Progenitor cell of endocrine pancreas (in vitro differentiated cells): Measurements from ENCODE around the gene SNU13. TPM values are rescaled to one million over a fixed set of nuclear protein-coding genes. Genes with fewer than 3 reads are reported as not detected.

Source experiments
- DNase-seq: peaks from one replicate; pipeline ENCODE4 v3.0.0; 2021; ENCODE audit warnings: low spot score; ENCODE audit not compliant: unreplicated experiment
- H3K27ac Mint-ChIP-seq: 2 replicates; pipeline ENCODE4 v1.8.0; 2021; ENCODE audit warnings: mild to moderate bottlenecking, moderate library complexity, mixed read lengths
- H3K27me3 Mint-ChIP-seq: 2 replicates; pipeline ENCODE4 v1.8.0; 2021; ENCODE audit warnings: mixed read lengths
- H3K36me3 Mint-ChIP-seq: 2 replicates; pipeline ENCODE4 v1.8.0; 2022; ENCODE audit warnings: mixed read lengths; ENCODE audit not compliant: insufficient read depth
- H3K4me1 Mint-ChIP-seq: 2 replicates; pipeline ENCODE4 v1.8.0; 2021; ENCODE audit warnings: low read depth, mixed read lengths
- H3K4me3 Mint-ChIP-seq: 2 replicates; pipeline ENCODE4 v1.8.0; 2021; ENCODE audit warnings: low read depth, mild to moderate bottlenecking, moderate library complexity, mixed read lengths
- H3K9me3 Mint-ChIP-seq: 2 replicates; pipeline ENCODE4 v1.8.0; 2021; ENCODE audit warnings: low read depth, mixed read lengths
- total RNA-seq: library from RNA; stranded (reverse); gene quantifications from 2 replicates; pipeline ENCODE4 v1.2.1, GENCODE V29; 2021
- TF ChIP-seq, protein P1 (sequence below): fragments of 200-600 bp; sonication (generic); IDR thresholded peaks from one replicate; pipeline ENCODE4 v1.5.0; 2021; ENCODE audit warnings: antibody characterized with exemption, mild to moderate bottlenecking; ENCODE audit not compliant: unreplicated experiment

SNU13 gene
- total RNA-seq, 1 donor from 2014 or later = 119 TPM

DNA sequence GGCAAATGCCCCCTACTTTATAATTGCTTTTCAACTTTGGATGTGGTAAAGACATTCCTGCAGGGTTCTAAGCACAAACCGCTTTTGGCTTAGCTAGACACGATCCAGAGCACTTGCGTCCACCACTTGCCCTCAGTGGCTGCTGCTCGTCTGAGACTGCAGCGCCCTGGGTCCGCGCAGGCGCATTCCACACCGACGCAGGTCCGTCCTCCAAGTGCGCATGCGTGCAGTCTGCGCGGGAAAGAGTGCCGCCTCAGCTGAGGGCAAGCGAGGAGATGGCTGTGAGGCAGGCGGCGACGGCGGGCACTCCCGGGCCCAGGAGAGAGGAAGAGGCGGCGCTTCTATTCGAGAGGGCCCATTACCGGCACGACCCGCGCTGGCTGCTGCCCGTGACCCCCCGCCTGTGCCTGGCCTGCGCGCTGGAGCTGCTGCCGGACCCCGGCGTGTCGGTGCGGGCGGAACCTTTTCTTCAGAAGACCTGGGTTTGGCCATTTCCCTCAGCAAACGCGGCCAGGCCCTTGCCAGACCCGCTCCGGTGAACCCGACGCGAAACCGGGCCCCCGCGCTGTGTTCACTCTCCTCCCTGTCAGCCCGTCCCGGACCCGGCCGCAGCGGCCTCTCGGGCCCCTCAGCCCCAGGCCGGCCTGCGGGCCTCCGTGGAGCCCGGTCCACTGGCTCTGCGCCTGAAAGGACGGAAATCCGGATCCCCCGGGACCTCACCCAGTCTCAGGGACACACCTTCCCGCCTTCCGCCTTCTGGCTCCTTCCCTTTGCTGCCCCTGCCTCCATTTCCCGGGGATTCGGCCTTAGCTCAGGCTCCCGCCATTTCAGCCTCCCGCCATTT, 10.8 kb upstream of the SNU13 start, which contains the start of gene MEI1:
TSS of gene MEI1 (plus strand) at position 240 of the 844 bp plus-strand sequence. CDS start at position 276, 36 bp downstream.
- H3K27ac Mint-ChIP-seq = no peak within 1 kb of the TSS
- H3K36me3 Mint-ChIP-seq = no peaks in the 10 kb centered on the region
- DNase-seq = peak; percentile 26
- H3K4me3 Mint-ChIP-seq = no peak within 1 kb of the TSS
- TF ChIP-seq, protein P1, sequence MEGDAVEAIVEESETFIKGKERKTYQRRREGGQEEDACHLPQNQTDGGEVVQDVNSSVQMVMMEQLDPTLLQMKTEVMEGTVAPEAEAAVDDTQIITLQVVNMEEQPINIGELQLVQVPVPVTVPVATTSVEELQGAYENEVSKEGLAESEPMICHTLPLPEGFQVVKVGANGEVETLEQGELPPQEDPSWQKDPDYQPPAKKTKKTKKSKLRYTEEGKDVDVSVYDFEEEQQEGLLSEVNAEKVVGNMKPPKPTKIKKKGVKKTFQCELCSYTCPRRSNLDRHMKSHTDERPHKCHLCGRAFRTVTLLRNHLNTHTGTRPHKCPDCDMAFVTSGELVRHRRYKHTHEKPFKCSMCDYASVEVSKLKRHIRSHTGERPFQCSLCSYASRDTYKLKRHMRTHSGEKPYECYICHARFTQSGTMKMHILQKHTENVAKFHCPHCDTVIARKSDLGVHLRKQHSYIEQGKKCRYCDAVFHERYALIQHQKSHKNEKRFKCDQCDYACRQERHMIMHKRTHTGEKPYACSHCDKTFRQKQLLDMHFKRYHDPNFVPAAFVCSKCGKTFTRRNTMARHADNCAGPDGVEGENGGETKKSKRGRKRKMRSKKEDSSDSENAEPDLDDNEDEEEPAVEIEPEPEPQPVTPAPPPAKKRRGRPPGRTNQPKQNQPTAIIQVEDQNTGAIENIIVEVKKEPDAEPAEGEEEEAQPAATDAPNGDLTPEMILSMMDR = no peak
- H3K4me1 Mint-ChIP-seq = peaks cover 2% of the 10 kb centered on the region
- H3K27me3 Mint-ChIP-seq = peaks cover 4% of the 10 kb centered on the region
- no peaks in the 10 kb centered on the region for H3K9me3 Mint-ChIP-seq

DNA sequence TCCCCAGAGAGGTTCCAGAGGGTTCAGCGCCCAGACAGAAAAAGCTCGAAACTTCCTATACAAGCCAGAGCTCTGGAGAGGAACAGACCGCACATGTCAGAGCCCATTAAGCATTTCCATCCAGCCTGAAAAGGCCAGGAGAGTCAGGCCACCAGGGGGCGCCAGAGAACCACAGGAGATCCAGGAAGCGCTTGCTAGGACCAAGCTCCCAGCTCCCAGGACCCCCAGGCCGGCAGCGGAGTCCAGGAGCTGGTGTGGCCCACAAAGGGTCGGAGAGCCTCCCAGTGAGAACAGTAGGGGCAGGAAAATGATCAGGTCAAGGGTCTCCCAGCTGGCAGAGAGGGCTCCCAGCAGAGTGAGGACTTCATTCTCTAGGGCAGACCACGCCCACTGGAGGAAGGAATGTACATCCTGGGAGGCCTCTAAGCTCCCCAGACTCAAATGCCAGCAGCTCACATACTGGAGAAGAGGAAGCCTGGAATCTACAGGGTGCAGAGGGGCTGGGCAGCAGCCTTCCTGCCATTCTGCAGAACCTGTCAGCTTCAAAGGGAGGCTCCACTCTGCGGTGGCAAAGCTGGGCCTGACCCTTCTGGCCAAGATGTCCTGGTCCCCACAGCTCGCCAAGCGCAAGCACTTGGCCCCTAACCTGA, 8.6 kb upstream of the SNU13 start:
- TF ChIP-seq, protein P1 = peak; percentile 98
- H3K27ac Mint-ChIP-seq = peak overlapping the region; percentile 87
- peaks cover 2% of the 10 kb centered on the region for H3K4me1 Mint-ChIP-seq
- peaks cover 4% of the 10 kb centered on the region for H3K27me3 Mint-ChIP-seq
- peak; percentile 92 for DNase-seq
- H3K36me3 Mint-ChIP-seq = no peaks in the 10 kb centered on the region
- peak overlapping the region; percentile 10 for H3K4me3 Mint-ChIP-seq
- no peaks in the 10 kb centered on the region for H3K9me3 Mint-ChIP-seq

DNA sequence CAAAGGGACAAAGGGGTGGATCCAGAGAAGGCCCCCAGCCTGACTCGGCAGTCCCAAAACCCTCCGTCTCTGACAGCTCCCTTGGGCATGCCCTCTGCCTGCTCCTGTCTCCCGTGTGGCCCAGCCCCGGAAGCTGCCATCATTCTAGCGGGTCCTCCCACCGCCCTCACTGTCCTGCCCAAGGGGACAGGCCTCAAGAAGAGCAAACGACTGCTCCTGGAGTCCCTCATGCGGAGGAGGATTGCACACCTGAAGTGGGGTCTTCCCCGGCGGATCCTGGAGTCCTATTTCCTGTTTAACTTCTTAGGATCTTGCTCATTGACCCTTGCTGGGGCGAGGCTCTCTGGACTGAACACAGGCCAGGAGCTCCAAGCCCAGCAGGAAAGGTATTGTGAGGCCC, 8.0 kb upstream of the SNU13 start:
- no peak for DNase-seq
- no peak overlapping the region for H3K4me3 Mint-ChIP-seq

DNA sequence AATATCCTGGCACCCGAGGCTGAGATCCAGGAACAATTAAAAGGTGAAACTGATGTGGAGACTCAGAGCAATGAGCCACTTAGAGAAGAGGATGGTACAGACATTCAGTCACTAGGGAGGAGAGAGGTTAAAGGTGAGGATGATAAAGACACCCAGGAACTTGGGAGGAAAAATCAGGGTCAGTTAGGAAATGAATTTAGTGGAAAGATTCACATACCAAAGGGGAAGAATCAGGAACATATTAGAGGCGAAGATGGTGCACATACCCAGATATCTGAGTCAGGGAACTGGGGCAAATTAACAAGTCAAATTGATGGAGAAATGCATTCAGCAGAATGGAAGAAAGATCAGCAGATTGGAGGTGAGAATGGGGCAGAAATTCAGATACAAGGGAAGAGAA, 6.5 kb upstream of the SNU13 start:
- no peak for DNase-seq
- H3K9me3 Mint-ChIP-seq = no peaks in the 10 kb centered on the region
- H3K4me1 Mint-ChIP-seq = peaks cover 2% of the 10 kb centered on the region
- no peak overlapping the region for H3K4me3 Mint-ChIP-seq
- H3K27me3 Mint-ChIP-seq = no peaks in the 10 kb centered on the region
- TF ChIP-seq, protein P1 = no peak
- no peaks in the 10 kb centered on the region for H3K36me3 Mint-ChIP-seq
- H3K27ac Mint-ChIP-seq = no peak overlapping the region

More for the DNA sequence above, 8.0 kb upstream of the SNU13 start:
- H3K27me3 Mint-ChIP-seq = peaks cover 3% of the 10 kb centered on the region
- no peaks in the 10 kb centered on the region for H3K36me3 Mint-ChIP-seq
- no peaks in the 10 kb centered on the region for H3K9me3 Mint-ChIP-seq
- peak overlapping the region; percentile 87 for H3K27ac Mint-ChIP-seq
- peaks cover 2% of the 10 kb centered on the region for H3K4me1 Mint-ChIP-seq
- TF ChIP-seq, protein P1 = no peak

DNA sequence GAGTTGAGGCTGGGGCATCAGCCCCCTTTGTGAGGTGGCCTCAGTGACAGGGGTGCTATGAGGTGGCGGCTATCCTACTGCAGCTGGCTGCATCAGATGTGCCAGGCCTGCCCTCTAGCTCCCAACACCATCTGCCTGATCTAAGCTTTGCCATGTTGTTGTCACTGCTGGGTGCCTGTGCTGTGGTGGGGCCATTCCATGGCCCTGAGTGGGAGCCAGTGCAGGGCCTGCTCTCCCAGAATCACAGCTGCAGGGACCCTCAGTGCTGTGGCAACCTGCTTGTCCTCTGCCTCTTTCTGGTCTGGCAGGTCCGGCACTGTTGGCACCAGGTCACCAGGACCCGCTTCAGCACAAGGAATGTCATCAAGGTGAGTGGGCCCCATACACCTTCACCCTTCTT, 1.8 kb upstream of the SNU13 start:
- H3K27ac Mint-ChIP-seq = no peak overlapping the region
- TF ChIP-seq, protein P1 = no peak
- H3K4me3 Mint-ChIP-seq = peak overlapping the region; percentile 93
- no peak for DNase-seq
- H3K36me3 Mint-ChIP-seq = no peaks in the 10 kb centered on the region
- H3K4me1 Mint-ChIP-seq = peaks cover 10% of the 10 kb centered on the region
- no peaks in the 10 kb centered on the region for H3K9me3 Mint-ChIP-seq
- no peaks in the 10 kb centered on the region for H3K27me3 Mint-ChIP-seq
